ENCODE data around the gene ZNF605.
"Not testable (repeated sequence)": the region's sequence is repeated elsewhere in the genome, so short reads cannot be mapped to it uniquely, and the experiment has no call there.

Gene ZNF605

GRCh38 chr12:132938807-132939206, 17.3 kb downstream of the ZNF605 start:
- not testable (repeated sequence) for H3K36me3 ChIP-seq (ENCODE audit: insufficient read depth, low read length); H3K4me1 ChIP-seq (ENCODE audit: insufficient read depth, low read length); H3K9ac ChIP-seq (ENCODE audit: low read depth, low read length)
- H3K9me3 ChIP-seq (ENCODE audit: control insufficient read depth, insufficient read depth, low read length) = peaks cover 18% of the 10 kb centered on the region

GRCh38 chr12:132937476-132937875, 18.6 kb downstream of the ZNF605 start:
- Histone ChIP-seq H3K36me3 (ENCODE audit: insufficient read depth, low read length) (no peaks in the 10 kb centered on the region; the same call in 1 of the 2 replicates), H3K9me3 (ENCODE audit: control insufficient read depth, insufficient read depth, low read length) (peaks cover 22% of the 10 kb centered on the region), H3K4me1 (ENCODE audit: insufficient read depth, low read length) (no peaks in the 10 kb centered on the region), H3K9ac (ENCODE audit: low read depth, low read length) (no peak overlapping the region)

DNA sequence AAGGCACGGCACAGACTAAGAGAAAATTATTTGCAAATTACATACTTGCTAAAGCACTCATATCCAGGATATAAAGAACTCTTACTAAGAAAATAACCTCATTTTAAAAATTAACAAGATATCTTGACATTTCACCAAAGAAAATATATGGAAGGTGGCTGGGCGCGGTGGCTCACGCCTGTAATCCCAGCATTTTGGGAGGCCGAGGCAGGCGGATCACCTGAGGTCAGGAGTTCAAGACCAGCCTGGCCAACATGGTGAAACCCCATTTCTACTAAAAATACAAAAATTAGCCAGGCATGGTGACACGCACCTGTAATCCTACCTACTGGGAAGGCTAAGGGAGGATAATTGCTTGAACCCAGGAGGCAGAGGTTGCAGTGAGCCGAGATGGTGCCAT, 19.2 kb downstream of the ZNF605 start:
- not testable (repeated sequence) for H3K36me3 ChIP-seq (ENCODE audit: insufficient read depth, low read length); H3K9ac ChIP-seq (ENCODE audit: low read depth, low read length); H3K4me1 ChIP-seq (ENCODE audit: insufficient read depth, low read length)
- H3K9me3 ChIP-seq (ENCODE audit: control insufficient read depth, insufficient read depth, low read length) = peaks cover 26% of the 10 kb centered on the region

DNA sequence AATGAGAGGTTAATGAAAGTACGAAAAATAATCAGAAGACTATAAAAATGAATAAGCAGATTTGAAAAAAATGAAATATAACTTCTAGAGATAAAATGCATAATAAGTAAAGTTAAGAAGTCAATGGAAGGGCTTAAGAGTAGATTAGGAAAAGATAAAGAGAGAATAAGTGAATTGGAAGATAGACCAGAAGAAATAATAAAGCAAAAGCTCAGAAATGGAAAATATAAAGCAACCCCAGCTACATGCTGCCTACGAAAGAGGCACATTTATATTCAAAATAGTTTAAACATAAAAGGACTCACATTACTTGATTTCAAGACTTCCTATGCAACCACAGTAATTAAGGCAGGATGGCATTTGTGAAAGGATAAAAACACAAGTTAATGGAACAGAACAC, 19.9 kb downstream of the ZNF605 start:
- no peaks in the 10 kb centered on the region for H3K36me3 ChIP-seq (ENCODE audit: insufficient read depth, low read length)
- H3K4me1 ChIP-seq (ENCODE audit: insufficient read depth, low read length) = no peaks in the 10 kb centered on the region
- H3K9ac ChIP-seq (ENCODE audit: low read depth, low read length) = no peak overlapping the region
- peaks cover 29% of the 10 kb centered on the region for H3K9me3 ChIP-seq (ENCODE audit: control insufficient read depth, insufficient read depth, low read length)

DNA sequence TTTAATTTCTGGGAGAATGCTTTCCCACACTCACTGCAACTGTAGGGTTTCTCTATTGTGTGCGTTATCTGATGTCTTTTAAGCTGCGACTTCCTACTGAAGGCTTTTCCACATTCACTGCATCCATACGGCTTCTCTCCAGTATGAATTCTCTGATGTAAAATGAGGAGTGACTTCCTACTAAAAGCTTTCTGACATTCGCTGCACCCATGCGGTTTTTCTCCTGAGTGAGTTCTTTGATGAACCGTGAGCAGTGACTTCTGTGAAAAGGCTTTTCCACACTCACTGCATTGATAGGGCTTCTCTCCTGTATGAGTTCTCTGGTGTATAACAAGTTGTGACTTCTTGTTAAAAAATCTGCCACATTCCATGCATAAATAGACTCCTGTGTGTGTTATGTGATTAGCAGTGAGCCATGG, 29.7 kb downstream of the ZNF605 start:
- H3K36me3 ChIP-seq (ENCODE audit: insufficient read depth, low read length) = peaks cover 6% of the 10 kb centered on the region; the same call in 1 of the 2 replicates
- H3K9me3 ChIP-seq (ENCODE audit: control insufficient read depth, insufficient read depth, low read length) = peaks cover 50% of the 10 kb centered on the region
- H3K4me1 ChIP-seq (ENCODE audit: insufficient read depth, low read length) = no peaks in the 10 kb centered on the region
- no peak overlapping the region for H3K9ac ChIP-seq (ENCODE audit: low read depth, low read length)

GRCh38 chr12:132925597-132926414, 30.3 kb downstream of the ZNF605 start:
- H3K9ac ChIP-seq (ENCODE audit: low read depth, low read length) = no peak overlapping the region
- H3K4me1 ChIP-seq (ENCODE audit: insufficient read depth, low read length) = no peaks in the 10 kb centered on the region
- peaks cover 6% of the 10 kb centered on the region; the same call in 1 of the 2 replicates for H3K36me3 ChIP-seq (ENCODE audit: insufficient read depth, low read length)
- peaks cover 48% of the 10 kb centered on the region for H3K9me3 ChIP-seq (ENCODE audit: control insufficient read depth, insufficient read depth, low read length)

- H3K36me3 ChIP-seq (ENCODE audit: insufficient read depth, low read length) = peaks cover 6% of the 10 kb centered on the region; the same call in 1 of the 2 replicates
- H3K9me3 ChIP-seq (ENCODE audit: control insufficient read depth, insufficient read depth, low read length) = peaks cover 44% of the 10 kb centered on the region
- H3K9ac ChIP-seq (ENCODE audit: low read depth, low read length) = no peak overlapping the region
- H3K4me1 ChIP-seq (ENCODE audit: insufficient read depth, low read length) = no peaks in the 10 kb centered on the region
Observed at GRCh38 chr12:132924356-132924755, 31.8 kb downstream of the ZNF605 start.

GRCh38 chr12:132923356-132923909, 32.7 kb downstream of the ZNF605 start:
- peaks cover 6% of the 10 kb centered on the region; the same call in 1 of the 2 replicates for H3K36me3 ChIP-seq (ENCODE audit: insufficient read depth, low read length)
- H3K9me3 ChIP-seq (ENCODE audit: control insufficient read depth, insufficient read depth, low read length) = peaks cover 50% of the 10 kb centered on the region
- H3K4me1 ChIP-seq (ENCODE audit: insufficient read depth, low read length) = no peaks in the 10 kb centered on the region
- H3K9ac ChIP-seq (ENCODE audit: low read depth, low read length) = no peak overlapping the region

GRCh38 chr12:132922676-132923075, 33.4 kb downstream of the ZNF605 start:
- H3K9me3 ChIP-seq (ENCODE audit: control insufficient read depth, insufficient read depth, low read length) = peaks cover 54% of the 10 kb centered on the region
- H3K4me1 ChIP-seq (ENCODE audit: insufficient read depth, low read length) = no peaks in the 10 kb centered on the region
- peaks cover 6% of the 10 kb centered on the region; the same call in 1 of the 2 replicates for H3K36me3 ChIP-seq (ENCODE audit: insufficient read depth, low read length)
- H3K9ac ChIP-seq (ENCODE audit: low read depth, low read length) = no peak overlapping the region

DNA sequence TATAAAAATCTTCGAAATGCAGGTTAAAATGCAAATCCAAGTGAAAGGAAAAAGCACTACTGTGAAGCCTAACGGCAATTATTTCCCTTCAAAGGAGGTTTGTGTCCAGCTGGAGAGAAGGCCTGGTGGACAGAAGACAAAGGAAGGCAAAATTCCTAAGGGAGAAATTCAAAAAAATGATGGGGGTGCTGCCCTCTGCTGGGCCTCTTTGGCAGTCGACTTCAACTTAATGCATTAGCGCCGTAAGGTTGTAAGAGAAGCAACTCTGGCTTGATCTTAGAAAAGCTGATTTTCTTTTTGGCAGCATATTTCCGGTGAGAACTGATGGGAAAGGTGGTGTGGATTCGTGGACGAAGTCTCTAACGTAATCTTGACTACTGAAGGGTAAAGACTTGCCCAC, 34.4 kb downstream of the ZNF605 start:
- Histone ChIP-seq H3K9me3 (ENCODE audit: control insufficient read depth, insufficient read depth, low read length) (peaks cover 49% of the 10 kb centered on the region), H3K36me3 (ENCODE audit: insufficient read depth, low read length) (peaks cover 6% of the 10 kb centered on the region; the same call in 1 of the 2 replicates), H3K4me1 (ENCODE audit: insufficient read depth, low read length) (no peaks in the 10 kb centered on the region), H3K9ac (ENCODE audit: low read depth, low read length) (no peak overlapping the region)

- no peaks in the 10 kb centered on the region for H3K4me1 ChIP-seq (ENCODE audit: insufficient read depth, low read length)
- no peak overlapping the region for H3K9ac ChIP-seq (ENCODE audit: low read depth, low read length)
- H3K9me3 ChIP-seq (ENCODE audit: control insufficient read depth, insufficient read depth, low read length) = peaks cover 29% of the 10 kb centered on the region
- no peaks in the 10 kb centered on the region for H3K36me3 ChIP-seq (ENCODE audit: insufficient read depth, low read length)
Observed at GRCh38 chr12:132918680-132919079, 37.4 kb downstream of the ZNF605 start.

GRCh38 chr12:132909030-132909368, 47.1 kb downstream of the ZNF605 start:
- no peaks in the 10 kb centered on the region for H3K4me1 ChIP-seq (ENCODE audit: insufficient read depth, low read length)
- peak overlapping the region; percentile 62 for H3K9ac ChIP-seq (ENCODE audit: low read depth, low read length)
- no peaks in the 10 kb centered on the region for H3K36me3 ChIP-seq (ENCODE audit: insufficient read depth, low read length)
- peaks cover 11% of the 10 kb centered on the region; the same call in 1 of the 2 replicates for H3K9me3 ChIP-seq (ENCODE audit: control insufficient read depth, insufficient read depth, low read length)

- H3K9me3 ChIP-seq (ENCODE audit: control insufficient read depth, insufficient read depth, low read length) = peaks cover 5% of the 10 kb centered on the region; the same call in 1 of the 2 replicates
- H3K4me1 ChIP-seq (ENCODE audit: insufficient read depth, low read length) = no peaks in the 10 kb centered on the region
- peak overlapping the region; percentile 62 for H3K9ac ChIP-seq (ENCODE audit: low read depth, low read length)
- no peaks in the 10 kb centered on the region for H3K36me3 ChIP-seq (ENCODE audit: insufficient read depth, low read length)
Observed at GRCh38 chr12:132908145-132909029, 47.7 kb downstream of the ZNF605 start.

DNA sequence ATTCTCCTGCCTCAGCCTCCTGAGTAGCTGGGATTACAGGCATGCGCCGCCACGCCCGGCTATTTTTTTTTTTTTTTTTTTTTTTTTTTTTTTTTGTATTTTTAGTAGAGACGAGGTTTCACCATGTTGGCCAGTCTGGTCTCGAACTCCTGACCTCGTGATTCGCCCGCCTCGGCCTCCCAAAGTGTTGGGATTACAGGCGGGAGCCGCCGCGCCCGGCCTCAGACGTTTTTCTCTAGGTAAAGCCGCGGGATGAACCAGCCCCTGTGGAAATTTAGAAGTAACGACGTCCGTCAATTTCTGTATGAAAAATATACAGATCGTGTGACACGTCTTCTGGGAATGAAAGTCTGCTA, 48.3 kb downstream of the ZNF605 start:
- H3K4me1 ChIP-seq (ENCODE audit: insufficient read depth, low read length); H3K36me3 ChIP-seq (ENCODE audit: insufficient read depth, low read length); H3K9me3 ChIP-seq (ENCODE audit: control insufficient read depth, insufficient read depth, low read length): not testable (repeated sequence)
- H3K9ac ChIP-seq (ENCODE audit: low read depth, low read length) = peak overlapping the region; percentile 62; the same call in 1 of the 2 replicates
